ENCODE measurements around the gene CXCL1. TPM values are rescaled to one million over a fixed set of nuclear protein-coding genes. Genes with fewer than 3 reads are reported as not detected.
"Not testable (repeated sequence)": the region's sequence is repeated elsewhere in the genome, so short reads cannot be mapped to it uniquely, and the experiment has no call there.

Gene CXCL1
- total RNA-seq, 4 donors from 2014 or later: 9.5 to 152 (median 50.1) TPM

DNA sequence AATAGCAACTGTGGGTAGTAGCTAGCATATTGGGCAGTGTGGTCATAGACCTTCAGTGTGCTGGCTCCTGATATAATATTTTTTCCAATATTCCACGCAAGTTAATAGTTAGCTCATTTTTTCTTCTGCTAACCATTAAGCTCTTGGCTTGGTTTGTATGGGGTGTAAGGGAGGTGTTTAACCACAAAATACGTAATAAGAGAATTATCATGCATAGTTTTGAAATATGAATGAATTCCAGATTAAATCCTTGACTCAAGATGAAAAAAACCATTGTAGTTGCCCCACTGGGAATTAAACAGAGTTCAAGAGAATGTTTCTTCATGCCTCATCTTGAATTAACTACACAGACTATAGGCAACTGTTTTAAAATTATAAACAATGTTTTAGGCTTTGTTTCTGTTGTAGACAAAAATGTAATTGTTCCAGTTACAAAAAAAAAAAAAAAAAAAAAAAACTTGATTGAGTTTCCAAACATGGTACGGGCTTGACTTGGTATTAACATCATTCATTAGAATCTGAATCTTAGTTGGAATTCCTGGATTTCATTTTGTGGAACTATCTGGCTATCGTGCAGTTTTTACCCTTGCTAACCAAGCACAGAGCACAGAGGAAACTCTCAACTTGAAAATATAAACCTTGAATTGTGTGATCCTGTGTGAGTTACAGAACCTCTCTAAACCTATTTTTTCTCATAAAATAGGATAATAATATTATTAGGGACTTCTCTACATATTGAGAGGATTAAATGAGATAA is 28.4 kb downstream of the CXCL1 start:
- intact Hi-C loops (cut with DNase I): no loop called here
- 22 to 43% methylated on average over 4 of the region's 4 CpGs for WGBS, 2 donors

DNA sequence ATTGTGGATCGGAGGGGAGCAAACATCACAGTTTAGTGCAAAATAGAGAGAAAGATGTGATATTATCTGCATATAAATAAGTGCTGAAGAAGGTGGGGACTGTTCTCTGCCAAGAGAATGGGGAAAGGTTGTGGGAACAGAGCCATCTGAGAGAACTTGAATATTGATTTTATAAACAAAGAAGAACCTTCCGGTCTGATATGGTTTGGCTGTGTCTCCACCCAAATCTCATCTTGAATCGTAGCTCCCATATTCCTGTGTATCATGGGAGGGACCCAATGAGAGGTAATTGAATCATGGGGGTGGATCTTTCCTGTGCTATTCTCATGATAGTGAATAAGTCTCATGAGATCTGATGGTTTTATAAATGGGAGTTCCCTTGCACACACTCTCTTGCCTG is 30.1 kb downstream of the CXCL1 start:
- 62 to 76% methylated on average over 3 of the region's 3 CpGs for WGBS, 2 donors

More for the DNA sequence above, 28.4 kb downstream of the CXCL1 start:
- no peaks in the 10 kb centered on the region for H3K4me1 ChIP-seq
- no peak for TF ChIP-seq POLR2A (IDR thresholded peaks at IDR 0.05)
- TF ChIP-seq, protein P1, sequence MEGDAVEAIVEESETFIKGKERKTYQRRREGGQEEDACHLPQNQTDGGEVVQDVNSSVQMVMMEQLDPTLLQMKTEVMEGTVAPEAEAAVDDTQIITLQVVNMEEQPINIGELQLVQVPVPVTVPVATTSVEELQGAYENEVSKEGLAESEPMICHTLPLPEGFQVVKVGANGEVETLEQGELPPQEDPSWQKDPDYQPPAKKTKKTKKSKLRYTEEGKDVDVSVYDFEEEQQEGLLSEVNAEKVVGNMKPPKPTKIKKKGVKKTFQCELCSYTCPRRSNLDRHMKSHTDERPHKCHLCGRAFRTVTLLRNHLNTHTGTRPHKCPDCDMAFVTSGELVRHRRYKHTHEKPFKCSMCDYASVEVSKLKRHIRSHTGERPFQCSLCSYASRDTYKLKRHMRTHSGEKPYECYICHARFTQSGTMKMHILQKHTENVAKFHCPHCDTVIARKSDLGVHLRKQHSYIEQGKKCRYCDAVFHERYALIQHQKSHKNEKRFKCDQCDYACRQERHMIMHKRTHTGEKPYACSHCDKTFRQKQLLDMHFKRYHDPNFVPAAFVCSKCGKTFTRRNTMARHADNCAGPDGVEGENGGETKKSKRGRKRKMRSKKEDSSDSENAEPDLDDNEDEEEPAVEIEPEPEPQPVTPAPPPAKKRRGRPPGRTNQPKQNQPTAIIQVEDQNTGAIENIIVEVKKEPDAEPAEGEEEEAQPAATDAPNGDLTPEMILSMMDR (IDR thresholded peaks at IDR 0.05): no peak
- no peaks in the 10 kb centered on the region for H3K36me3 ChIP-seq
- H3K27me3 ChIP-seq: no peaks in the 10 kb centered on the region
- H3K27ac ChIP-seq: no peak overlapping the region
- no peak for DNase-seq
- H3K9me3 ChIP-seq: no peaks in the 10 kb centered on the region
- H3K4me3 ChIP-seq: no peak overlapping the region

DNA sequence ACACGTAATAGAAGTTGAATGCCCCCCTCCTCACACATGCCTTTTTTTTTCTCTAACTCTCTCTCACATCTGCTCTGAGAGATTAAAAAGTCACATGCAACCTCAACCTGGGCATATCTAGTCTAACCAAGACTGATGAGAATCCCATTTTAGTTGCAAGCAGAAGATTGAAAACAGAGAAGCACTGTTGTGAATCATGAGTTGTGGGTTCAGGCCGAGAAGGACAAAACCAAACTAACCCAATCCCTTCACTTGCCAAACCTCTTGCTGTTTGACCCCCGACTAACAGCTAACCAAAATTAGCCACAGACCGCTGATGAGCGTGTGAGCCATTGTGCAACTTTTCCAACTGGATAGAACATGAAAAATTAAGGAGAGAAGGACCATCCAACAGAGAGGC is 31.8 kb downstream of the CXCL1 start:
- DNase-seq: no peak
- intact Hi-C loops (cut with DNase I): no loop called here
- H3K27me3 ChIP-seq: no peaks in the 10 kb centered on the region
- H3K9me3 ChIP-seq: no peaks in the 10 kb centered on the region
- TF ChIP-seq, protein P1 (IDR thresholded peaks at IDR 0.05): no peak
- TF ChIP-seq POLR2A (IDR thresholded peaks at IDR 0.05): no peak
- WGBS, 2 donors: 73 to 85% methylated on average over 5 of the region's 5 CpGs
- no peaks in the 10 kb centered on the region for H3K4me1 ChIP-seq
- no peak overlapping the region for H3K4me3 ChIP-seq
- no peaks in the 10 kb centered on the region for H3K36me3 ChIP-seq
- H3K27ac ChIP-seq: no peak overlapping the region

More for the DNA sequence above, 30.1 kb downstream of the CXCL1 start:
- H3K9me3 ChIP-seq; DNase-seq; H3K27ac ChIP-seq; intact Hi-C loops (cut with DNase I); H3K36me3 ChIP-seq; H3K27me3 ChIP-seq; H3K4me3 ChIP-seq; H3K4me1 ChIP-seq: not testable (repeated sequence)

DNA sequence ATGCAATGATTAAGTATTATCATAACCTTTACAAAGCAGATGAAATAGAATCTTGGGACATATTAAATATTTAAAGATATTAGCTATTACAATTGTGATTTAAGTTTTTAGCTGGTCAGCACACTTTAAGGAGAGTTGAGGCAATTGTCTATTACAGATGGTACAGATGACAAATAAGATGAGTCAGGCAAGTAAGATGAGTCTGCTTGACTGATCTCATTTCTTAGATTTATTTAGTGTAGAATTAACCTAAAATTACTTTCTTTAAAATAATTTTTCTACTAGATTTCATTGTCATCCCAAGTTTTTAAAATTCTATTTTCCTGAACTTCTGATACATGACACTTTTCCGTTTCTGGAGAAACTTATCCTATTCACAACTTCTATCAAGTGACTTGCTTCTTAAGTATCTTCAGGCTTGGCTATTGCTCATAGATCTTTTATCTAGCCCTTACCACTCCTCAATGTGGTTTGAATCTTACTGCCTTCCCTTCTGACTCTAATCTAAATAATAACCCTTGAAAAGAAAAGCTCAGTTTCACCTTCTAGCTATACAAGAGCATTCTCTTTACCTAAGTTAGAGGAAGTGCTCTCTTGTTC is 32.9 kb downstream of the CXCL1 start:
- 67 to 84% methylated on average over 1 of the region's 1 CpG for WGBS, 2 donors
- TF ChIP-seq POLR2A (IDR thresholded peaks at IDR 0.05): no peak
- TF ChIP-seq, protein P1 (IDR thresholded peaks at IDR 0.05): no peak
- Histone ChIP-seq H3K36me3 (no peaks in the 10 kb centered on the region), H3K27me3 (no peaks in the 10 kb centered on the region), H3K9me3 (no peaks in the 10 kb centered on the region), H3K4me1 (no peaks in the 10 kb centered on the region), H3K27ac (no peak overlapping the region), H3K4me3 (no peak overlapping the region)
- intact Hi-C loops (cut with DNase I): no loop called here
- DNase-seq: no peak

DNA sequence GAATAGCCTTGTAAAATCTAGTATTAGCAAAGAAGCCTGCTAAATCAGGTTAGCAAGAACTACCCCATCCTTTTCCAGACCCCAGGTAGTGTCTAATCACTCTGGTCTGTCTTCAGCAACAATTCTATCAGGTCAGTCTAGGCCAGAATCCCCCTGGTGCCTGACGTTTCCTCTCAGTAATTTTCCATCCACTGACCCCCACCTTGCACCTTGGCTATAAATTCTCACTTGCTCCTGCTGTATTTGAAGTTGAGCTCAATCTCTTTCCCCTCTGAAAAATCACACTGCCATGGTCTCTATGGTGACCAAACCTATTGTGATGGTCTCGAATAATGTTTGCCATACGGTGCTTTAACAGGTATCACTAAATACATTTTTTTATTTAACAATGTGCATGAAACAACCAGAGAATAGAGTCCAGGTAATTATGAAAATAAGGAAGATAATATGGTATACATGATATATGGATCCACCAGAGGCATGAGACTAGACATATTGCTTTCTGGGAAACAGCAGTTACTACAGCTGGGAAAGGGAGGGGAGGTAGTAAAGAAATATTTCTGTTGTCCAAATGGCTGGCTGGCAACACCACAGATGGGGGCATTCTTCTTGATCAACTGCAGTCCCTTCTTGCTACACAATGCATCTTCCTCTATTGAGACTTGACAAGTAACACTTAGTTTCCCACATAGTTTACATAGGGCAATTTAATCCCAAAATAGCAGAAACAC is 33.8 kb downstream of the CXCL1 start:
- Histone ChIP-seq H3K4me1 (no peaks in the 10 kb centered on the region), H3K36me3 (no peaks in the 10 kb centered on the region), H3K27me3 (no peaks in the 10 kb centered on the region), H3K4me3 (no peak overlapping the region), H3K27ac (no peak overlapping the region), H3K9me3 (no peaks in the 10 kb centered on the region)
- TF ChIP-seq POLR2A (IDR thresholded peaks at IDR 0.05): no peak
- TF ChIP-seq, protein P1 (IDR thresholded peaks at IDR 0.05): no peak
- intact Hi-C loops (cut with DNase I): no loop called here
- no peak for DNase-seq
- WGBS, 2 donors: 75 to 77% methylated on average over 3 of the region's 3 CpGs
